Activated CD4-positive, alpha-beta T cell treated with anti-CD3 and anti-CD28 coated beads, Interleukin-2, amount 50 U/mL, for 24 hours (primary cell): ENCODE measurements around the gene SYK.

ENCODE experiments used
- DNase-seq, 2 donors: peaks; one replicate each; pipeline ENCODE4 v3.0.0-alpha.2; 2020; ENCODE audit warnings: low read depth in 1 of 2, low spot score in 1 of 2

The SYK gene

DNA sequence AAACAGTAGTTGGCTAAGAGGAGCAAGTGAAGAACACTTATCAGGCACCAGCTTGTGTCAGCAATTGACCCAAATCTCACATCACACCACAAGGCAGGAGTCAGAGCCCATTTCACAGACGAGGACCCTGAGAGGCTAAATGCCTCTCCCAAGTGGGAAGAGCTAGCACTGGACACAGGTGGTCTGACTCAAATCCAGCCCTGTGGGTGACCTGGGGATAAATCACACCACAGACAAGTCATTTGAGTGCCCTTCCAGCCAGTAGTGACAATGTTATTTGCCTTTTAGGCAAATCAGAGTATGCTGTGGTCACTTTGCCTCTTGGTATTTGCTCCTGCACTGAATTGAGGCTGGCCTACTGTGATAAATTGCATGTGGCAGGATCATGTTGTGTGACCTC is 138.7 kb downstream of the SYK start:
- DNase-seq, result no peak

- DNase-seq, result no peak
Measured at GRCh38 chr9:90941661-90942060, 140.0 kb downstream of the SYK start.

- DNase-seq, result no peak
Measured at GRCh38 chr9:90942555-90942954, 140.9 kb downstream of the SYK start.

GRCh38 chr9:90943341-90943740 is 141.7 kb downstream of the SYK start:
- DNase-seq, result no peak

DNA sequence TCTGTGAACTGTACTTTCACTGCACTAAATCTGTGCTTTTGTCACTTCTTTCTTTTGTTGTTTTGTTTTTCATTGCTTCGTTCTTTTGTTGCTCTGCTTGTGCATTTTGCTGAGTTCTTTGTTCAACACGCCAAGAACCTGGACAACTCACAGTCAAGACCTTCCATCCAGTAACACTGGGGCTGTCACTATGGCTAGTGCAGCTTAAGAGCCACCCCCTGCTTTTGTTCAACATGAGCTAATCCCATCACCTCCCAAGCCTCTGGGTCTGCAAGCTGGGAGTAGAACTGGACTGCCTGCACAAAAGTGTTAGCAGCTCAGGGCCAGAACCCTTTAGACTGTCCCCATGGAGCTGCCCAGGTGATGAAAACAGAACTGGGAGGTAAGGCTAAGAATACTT is 143.7 kb downstream of the SYK start:
- DNase-seq, result no peak

- no peak for DNase-seq
Measured at GRCh38 chr9:90946982-90947381, 145.4 kb downstream of the SYK start.
